ENCODE data around the gene GZF1. TPM values are rescaled to one million over a fixed set of nuclear protein-coding genes. Genes with fewer than 3 reads are reported as not detected.

GZF1 gene
- total and polyA plus RNA-seq, 5 donors from 2014 or later, result 3.1 to 24.8 (median 3.4) TPM

- peaks cover 0 to 2% (median 0%) of the 10 kb centered on the region in 7 donors for H3K9me3 Mint-ChIP-seq
- Histone ChIP-seq H3K4me1 (ENCODE audit: control insufficient read depth, insufficient read depth, low read length, poor library complexity, severe bottlenecking) (no peaks in the 10 kb centered on the region), H3K36me3 (ENCODE audit: control insufficient read depth, insufficient read depth, low read length) (no peaks in the 10 kb centered on the region), H3K4me3 (ENCODE audit: low read depth, low read length) (no peak overlapping the region), H3K27me3 (ENCODE audit: control insufficient read depth, insufficient read depth, low read length) (no peaks in the 10 kb centered on the region), H3K27ac (ENCODE audit: insufficient read depth, low read length, poor library complexity, severe bottlenecking) (no peak overlapping the region), H3K9me3 (ENCODE audit: control insufficient read depth in 2 of 2, low read length in 2 of 2) (no peaks in the 10 kb centered on the region)
- H3K4me1 Mint-ChIP-seq, result no peaks in the 10 kb centered on the region
- H3K27me3 Mint-ChIP-seq, result no peaks in the 10 kb centered on the region
- no peak for ATAC-seq (ENCODE audit: low read depth in 2 of 2)
- peak in 1 of 3 donors; percentile 15 for DNase-seq
- H3K36me3 Mint-ChIP-seq, result no peaks in the 10 kb centered on the region
- H3K27ac Mint-ChIP-seq, result no peak overlapping the region
- no peak overlapping the region for H3K4me3 Mint-ChIP-seq
Measured at GRCh38 chr20:23336476-23336875, 25.5 kb upstream of the GZF1 start.

GRCh38 chr20:23337312-23337711 lies 24.7 kb upstream of the GZF1 start:
- ATAC-seq (ENCODE audit: low read depth in 2 of 2) (no peak), DNase-seq (no peak)
- H3K27ac Mint-ChIP-seq, result no peak overlapping the region
- peaks cover 6% of the 10 kb centered on the region for H3K27me3 Mint-ChIP-seq
- Histone ChIP-seq H3K27me3 (ENCODE audit: control insufficient read depth, insufficient read depth, low read length) (no peaks in the 10 kb centered on the region), H3K36me3 (ENCODE audit: control insufficient read depth, insufficient read depth, low read length) (no peaks in the 10 kb centered on the region), H3K4me1 (ENCODE audit: control insufficient read depth, insufficient read depth, low read length, poor library complexity, severe bottlenecking) (no peaks in the 10 kb centered on the region), H3K9me3 (ENCODE audit: control insufficient read depth in 2 of 2, low read length in 2 of 2) (no peaks in the 10 kb centered on the region), H3K4me3 (ENCODE audit: low read depth, low read length) (no peak overlapping the region), H3K27ac (ENCODE audit: insufficient read depth, low read length, poor library complexity, severe bottlenecking) (no peak overlapping the region)
- no peaks in the 10 kb centered on the region for H3K36me3 Mint-ChIP-seq
- H3K9me3 Mint-ChIP-seq, result peaks cover 0 to 2% (median 0%) of the 10 kb centered on the region in 7 donors
- H3K4me1 Mint-ChIP-seq, result no peaks in the 10 kb centered on the region
- no peak overlapping the region for H3K4me3 Mint-ChIP-seq

GRCh38 chr20:23339986-23340385 lies 22.0 kb upstream of the GZF1 start:
- H3K9me3 ChIP-seq (ENCODE audit: control insufficient read depth in 2 of 2, low read length in 2 of 2), result no peaks in the 10 kb centered on the region
- Mint-ChIP-seq H3K4me1 (no peaks in the 10 kb centered on the region), H3K27me3 (peaks cover 6% of the 10 kb centered on the region), H3K36me3 (no peaks in the 10 kb centered on the region), H3K4me3 (no peak overlapping the region), H3K9me3 (no peaks in the 10 kb centered on the region), H3K27ac (no peak overlapping the region)
- DNase-seq (no peak), ATAC-seq (ENCODE audit: low read depth in 2 of 2) (no peak)
- H3K36me3 ChIP-seq (ENCODE audit: control insufficient read depth, insufficient read depth, low read length), result no peaks in the 10 kb centered on the region
- no peaks in the 10 kb centered on the region for H3K4me1 ChIP-seq (ENCODE audit: control insufficient read depth, insufficient read depth, low read length, poor library complexity, severe bottlenecking)
- no peaks in the 10 kb centered on the region for H3K27me3 ChIP-seq (ENCODE audit: control insufficient read depth, insufficient read depth, low read length)
- H3K4me3 ChIP-seq (ENCODE audit: low read depth, low read length), result no peak overlapping the region
- no peak overlapping the region for H3K27ac ChIP-seq (ENCODE audit: insufficient read depth, low read length, poor library complexity, severe bottlenecking)

GRCh38 chr20:23340524-23340923 lies 21.5 kb upstream of the GZF1 start:
- Histone ChIP-seq H3K27ac (ENCODE audit: insufficient read depth, low read length, poor library complexity, severe bottlenecking) (no peak overlapping the region), H3K27me3 (ENCODE audit: control insufficient read depth, insufficient read depth, low read length) (no peaks in the 10 kb centered on the region), H3K36me3 (ENCODE audit: control insufficient read depth, insufficient read depth, low read length) (no peaks in the 10 kb centered on the region), H3K4me1 (ENCODE audit: control insufficient read depth, insufficient read depth, low read length, poor library complexity, severe bottlenecking) (no peaks in the 10 kb centered on the region), H3K4me3 (ENCODE audit: low read depth, low read length) (no peak overlapping the region), H3K9me3 (ENCODE audit: control insufficient read depth in 2 of 2, low read length in 2 of 2) (no peaks in the 10 kb centered on the region)
- DNase-seq, result peak in 2 of 3 donors; percentile 13 to 51
- Mint-ChIP-seq H3K36me3 (no peaks in the 10 kb centered on the region), H3K4me1 (no peaks in the 10 kb centered on the region), H3K27ac (no peak overlapping the region), H3K4me3 (no peak overlapping the region), H3K27me3 (peaks cover 6% of the 10 kb centered on the region), H3K9me3 (no peaks in the 10 kb centered on the region)
- ATAC-seq (ENCODE audit: low read depth in 2 of 2), result no peak

GRCh38 chr20:23341073-23341472 lies 20.9 kb upstream of the GZF1 start:
- Histone ChIP-seq H3K4me3 (ENCODE audit: low read depth, low read length) (no peak overlapping the region), H3K27me3 (ENCODE audit: control insufficient read depth, insufficient read depth, low read length) (no peaks in the 10 kb centered on the region), H3K36me3 (ENCODE audit: control insufficient read depth, insufficient read depth, low read length) (no peaks in the 10 kb centered on the region), H3K27ac (ENCODE audit: insufficient read depth, low read length, poor library complexity, severe bottlenecking) (no peak overlapping the region), H3K9me3 (ENCODE audit: control insufficient read depth in 2 of 2, low read length in 2 of 2) (no peaks in the 10 kb centered on the region), H3K4me1 (ENCODE audit: control insufficient read depth, insufficient read depth, low read length, poor library complexity, severe bottlenecking) (no peaks in the 10 kb centered on the region)
- no peak overlapping the region for H3K27ac Mint-ChIP-seq
- H3K4me1 Mint-ChIP-seq, result no peaks in the 10 kb centered on the region
- no peaks in the 10 kb centered on the region for H3K36me3 Mint-ChIP-seq
- no peak overlapping the region for H3K4me3 Mint-ChIP-seq
- peaks cover 6% of the 10 kb centered on the region for H3K27me3 Mint-ChIP-seq
- no peak for ATAC-seq (ENCODE audit: low read depth in 2 of 2)
- H3K9me3 Mint-ChIP-seq, result no peaks in the 10 kb centered on the region
- no peak for DNase-seq

- peaks cover 0 to 2% (median 0%) of the 10 kb centered on the region in 4 donors for H3K4me1 Mint-ChIP-seq
- H3K36me3 Mint-ChIP-seq, result no peaks in the 10 kb centered on the region
- no peak overlapping the region for H3K27ac Mint-ChIP-seq
- ATAC-seq (ENCODE audit: low read depth in 2 of 2), result no peak
- H3K4me3 ChIP-seq (ENCODE audit: low read depth, low read length), result no peak overlapping the region
- no peak overlapping the region for H3K27ac ChIP-seq (ENCODE audit: insufficient read depth, low read length, poor library complexity, severe bottlenecking)
- peaks cover 6% of the 10 kb centered on the region for H3K27me3 Mint-ChIP-seq
- H3K9me3 Mint-ChIP-seq, result no peaks in the 10 kb centered on the region
- no peaks in the 10 kb centered on the region for H3K9me3 ChIP-seq (ENCODE audit: control insufficient read depth in 2 of 2, low read length in 2 of 2)
- H3K27me3 ChIP-seq (ENCODE audit: control insufficient read depth, insufficient read depth, low read length), result no peaks in the 10 kb centered on the region
- no peaks in the 10 kb centered on the region for H3K4me1 ChIP-seq (ENCODE audit: control insufficient read depth, insufficient read depth, low read length, poor library complexity, severe bottlenecking)
- no peaks in the 10 kb centered on the region for H3K36me3 ChIP-seq (ENCODE audit: control insufficient read depth, insufficient read depth, low read length)
- H3K4me3 Mint-ChIP-seq, result no peak overlapping the region
- no peak for DNase-seq
Measured at GRCh38 chr20:23343590-23343989, 18.4 kb upstream of the GZF1 start.

- Histone ChIP-seq H3K36me3 (ENCODE audit: control insufficient read depth, insufficient read depth, low read length) (no peaks in the 10 kb centered on the region), H3K4me1 (ENCODE audit: control insufficient read depth, insufficient read depth, low read length, poor library complexity, severe bottlenecking) (peaks cover 5% of the 10 kb centered on the region), H3K27ac (ENCODE audit: insufficient read depth, low read length, poor library complexity, severe bottlenecking) (no peak overlapping the region), H3K4me3 (ENCODE audit: low read depth, low read length) (no peak overlapping the region), H3K27me3 (ENCODE audit: control insufficient read depth, insufficient read depth, low read length) (no peaks in the 10 kb centered on the region), H3K9me3 (ENCODE audit: control insufficient read depth in 2 of 2, low read length in 2 of 2) (no peaks in the 10 kb centered on the region)
- Mint-ChIP-seq H3K36me3 (no peaks in the 10 kb centered on the region), H3K4me3 (no peak overlapping the region), H3K27me3 (peaks cover 6% of the 10 kb centered on the region), H3K9me3 (no peaks in the 10 kb centered on the region), H3K4me1 (peaks cover 0 to 6% (median 3%) of the 10 kb centered on the region in 4 donors), H3K27ac (no peak overlapping the region)
- ATAC-seq (ENCODE audit: low read depth in 2 of 2), result no peak
- no peak for DNase-seq
Measured at GRCh38 chr20:23344336-23344735, 17.6 kb upstream of the GZF1 start.

- no peaks in the 10 kb centered on the region for H3K9me3 ChIP-seq (ENCODE audit: control insufficient read depth in 2 of 2, low read length in 2 of 2)
- Mint-ChIP-seq H3K27ac (no peak overlapping the region), H3K4me3 (no peak overlapping the region), H3K4me1 (peaks cover 0 to 18% (median 11%) of the 10 kb centered on the region in 4 donors), H3K27me3 (peaks cover 13% of the 10 kb centered on the region), H3K9me3 (no peaks in the 10 kb centered on the region), H3K36me3 (no peaks in the 10 kb centered on the region)
- peaks cover 14% of the 10 kb centered on the region for H3K4me1 ChIP-seq (ENCODE audit: control insufficient read depth, insufficient read depth, low read length, poor library complexity, severe bottlenecking)
- ATAC-seq (ENCODE audit: low read depth in 2 of 2), result no peak
- no peak overlapping the region for H3K4me3 ChIP-seq (ENCODE audit: low read depth, low read length)
- no peaks in the 10 kb centered on the region for H3K36me3 ChIP-seq (ENCODE audit: control insufficient read depth, insufficient read depth, low read length)
- no peaks in the 10 kb centered on the region for H3K27me3 ChIP-seq (ENCODE audit: control insufficient read depth, insufficient read depth, low read length)
- no peak for DNase-seq
- no peak overlapping the region for H3K27ac ChIP-seq (ENCODE audit: insufficient read depth, low read length, poor library complexity, severe bottlenecking)
Measured at GRCh38 chr20:23346002-23346401, 16.0 kb upstream of the GZF1 start.
